Amygdala (tissue), 56 donors: ENCODE data around the gene PCCB.
"Not testable (repeated sequence)": the region's sequence is repeated elsewhere in the genome, so short reads cannot be mapped to it uniquely, and the experiment has no call there.

Experiments
- DNase-seq, 56 donors: peaks; one replicate each; lab custom pipeline; 2025; lab: John Stamatoyannopoulos, UW

PCCB gene

GRCh38 chr3:136311261-136311660 is 61.1 kb downstream of the PCCB start:
- no peak for DNase-seq

GRCh38 chr3:136311968-136312367 is 61.8 kb downstream of the PCCB start:
- DNase-seq = no peak

GRCh38 chr3:136326316-136326715 is 76.2 kb downstream of the PCCB start:
- no peak for DNase-seq

GRCh38 chr3:136327671-136328070 is 77.5 kb downstream of the PCCB start:
- no peak for DNase-seq

DNA sequence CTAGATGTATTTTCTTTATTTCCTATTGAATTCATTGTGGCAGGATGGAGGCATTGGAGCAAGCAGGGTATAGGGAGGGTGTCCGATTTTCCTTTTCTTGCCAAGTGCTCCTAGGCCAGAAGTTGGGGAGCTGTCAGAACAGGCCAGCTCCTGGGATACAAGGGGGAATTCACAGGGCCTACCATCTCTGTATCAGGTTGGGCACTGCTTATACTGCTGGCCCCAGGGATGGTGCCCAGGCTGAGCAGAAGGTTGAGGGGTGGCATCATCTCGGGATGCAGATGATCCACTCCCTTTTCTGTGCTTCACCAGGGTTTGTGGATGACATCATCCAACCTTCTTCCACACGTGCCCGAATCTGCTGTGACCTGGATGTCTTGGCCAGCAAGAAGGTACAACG is 79.5 kb downstream of the PCCB start:
- no peak for DNase-seq

DNA sequence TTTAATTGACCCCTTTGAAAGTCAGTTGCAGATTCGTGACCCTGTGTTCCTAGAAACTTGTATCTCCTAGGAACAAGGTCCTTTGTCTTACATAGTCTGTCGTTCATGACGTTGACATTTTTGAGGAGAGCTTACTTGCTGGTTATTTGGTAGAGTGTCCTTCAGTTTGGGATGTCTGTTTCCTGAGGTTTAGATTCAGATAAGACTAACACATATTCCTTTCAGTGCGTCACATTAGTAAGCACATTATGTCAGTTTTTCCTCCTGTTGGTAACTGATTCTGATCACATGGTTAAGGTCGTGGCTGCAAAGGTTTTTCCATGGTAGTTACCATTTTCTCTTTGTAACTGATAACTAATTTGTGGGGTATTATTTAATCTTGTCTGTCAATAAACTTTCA is 80.8 kb downstream of the PCCB start:
- DNase-seq = no peak

GRCh38 chr3:136332302-136332701 is 82.2 kb downstream of the PCCB start:
- DNase-seq = no peak

GRCh38 chr3:136332776-136333175 is 82.6 kb downstream of the PCCB start:
- no peak for DNase-seq

DNA sequence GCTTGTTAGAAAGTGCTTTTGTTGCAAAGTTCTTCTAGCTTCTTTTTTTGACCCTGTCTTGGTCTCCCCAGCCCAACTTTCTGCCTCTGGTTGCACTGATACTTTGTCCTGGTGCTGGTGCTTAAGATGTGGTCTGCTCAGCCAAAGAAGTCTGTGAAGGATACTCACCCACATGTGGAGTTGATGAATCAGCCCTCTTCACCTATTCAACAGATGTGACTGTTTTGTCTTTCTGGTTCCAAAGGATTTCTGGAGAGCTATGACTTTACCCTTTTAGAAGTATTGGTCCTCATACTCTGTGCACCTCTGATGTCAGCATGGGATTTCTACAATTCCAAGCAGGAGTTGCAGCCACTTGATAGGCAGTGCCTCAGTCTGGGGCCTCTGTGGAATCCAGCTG is 84.1 kb downstream of the PCCB start:
- DNase-seq = no peak

DNA sequence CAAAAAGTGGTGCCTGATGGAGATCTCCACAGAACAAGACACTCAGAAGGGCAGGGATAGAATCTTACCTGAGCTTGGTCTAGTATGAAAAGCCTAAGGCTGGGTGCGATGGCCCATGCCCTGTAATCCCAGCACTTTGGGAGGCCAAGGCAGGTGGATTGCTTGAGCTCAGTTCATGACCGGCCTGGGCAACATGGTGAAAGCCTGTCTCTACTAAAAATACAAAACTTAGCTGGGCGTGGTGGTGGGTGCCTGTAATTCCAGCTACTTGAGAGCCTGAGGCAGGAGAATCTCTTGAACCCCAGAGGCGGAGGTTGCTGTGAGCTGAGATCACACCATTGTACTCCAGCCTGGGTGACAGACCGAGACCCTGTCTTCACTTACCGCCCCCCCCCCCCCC is 84.6 kb downstream of the PCCB start:
- DNase-seq = not testable (repeated sequence)

DNA sequence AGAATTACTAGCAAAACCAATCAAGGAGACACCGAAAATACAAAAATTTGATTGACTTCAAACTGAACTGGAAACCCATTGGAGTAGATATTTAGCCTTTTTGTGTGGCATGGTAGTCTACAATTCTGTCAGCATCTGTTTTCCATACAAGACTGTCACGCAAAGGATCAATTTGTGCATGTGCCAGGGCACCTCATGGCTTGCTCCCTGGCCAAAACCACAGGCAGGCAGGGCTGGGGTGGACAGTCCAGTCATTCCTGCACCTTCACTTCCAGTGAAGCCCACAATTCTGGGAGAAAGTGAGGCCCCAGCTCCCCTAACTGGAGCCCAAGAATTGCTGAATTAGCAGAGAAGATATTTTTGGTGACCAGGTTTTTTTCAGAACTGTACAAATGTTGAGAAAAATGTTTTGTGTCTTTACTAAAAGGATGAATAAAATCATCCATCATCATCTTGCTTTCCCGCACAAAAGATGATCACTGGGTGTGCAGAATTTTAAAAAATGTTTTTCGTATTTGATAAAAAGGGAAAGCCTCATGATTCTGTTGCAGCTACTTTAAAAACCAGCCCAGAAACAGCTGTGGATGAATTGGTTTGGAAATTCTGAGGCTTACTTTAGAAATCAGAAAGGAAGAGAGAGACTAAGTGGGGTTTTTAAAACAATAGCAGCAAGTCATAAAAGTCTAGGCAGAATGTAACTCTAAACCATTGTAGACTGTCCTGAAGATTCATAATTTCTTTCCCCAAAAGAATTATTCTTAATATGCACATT is 86.4 kb downstream of the PCCB start:
- no peak for DNase-seq

- DNase-seq = no peak
Measured at GRCh38 chr3:136343446-136343845, 93.3 kb downstream of the PCCB start.

DNA sequence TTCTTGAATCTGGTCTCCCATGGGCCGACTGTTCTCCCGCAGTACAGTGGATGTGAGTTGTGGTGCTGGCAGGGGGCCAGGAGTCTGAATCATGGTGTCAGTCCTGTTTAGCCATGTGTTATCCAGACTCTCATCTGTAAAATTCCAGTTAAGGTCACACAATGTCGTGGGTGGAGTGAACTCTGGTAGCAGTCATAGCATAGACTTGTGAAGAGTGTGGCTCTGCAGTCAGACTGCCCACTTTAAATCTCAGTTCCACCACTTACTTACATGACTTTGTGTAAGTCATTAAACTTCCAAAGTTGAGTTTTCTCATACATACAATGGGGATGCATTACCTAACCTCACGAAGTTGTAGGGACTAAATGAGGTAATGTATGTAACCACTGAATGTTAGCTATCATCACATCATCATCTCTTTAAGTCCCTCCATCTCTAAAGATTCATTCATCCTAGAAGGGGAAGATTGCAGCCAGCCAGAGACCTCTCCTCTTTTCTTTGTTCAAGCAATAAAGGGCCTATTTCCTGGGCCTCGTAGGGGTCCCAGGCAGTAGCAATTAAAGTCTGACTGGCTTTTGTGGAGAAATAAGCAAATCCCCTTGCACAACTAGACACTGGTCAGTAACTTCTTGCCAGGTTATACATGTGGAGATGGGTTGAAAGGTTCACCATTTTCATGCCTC is 93.9 kb downstream of the PCCB start:
- DNase-seq = peak in 17 of 56 donors; percentile 2 to 52 (median 10)

DNA sequence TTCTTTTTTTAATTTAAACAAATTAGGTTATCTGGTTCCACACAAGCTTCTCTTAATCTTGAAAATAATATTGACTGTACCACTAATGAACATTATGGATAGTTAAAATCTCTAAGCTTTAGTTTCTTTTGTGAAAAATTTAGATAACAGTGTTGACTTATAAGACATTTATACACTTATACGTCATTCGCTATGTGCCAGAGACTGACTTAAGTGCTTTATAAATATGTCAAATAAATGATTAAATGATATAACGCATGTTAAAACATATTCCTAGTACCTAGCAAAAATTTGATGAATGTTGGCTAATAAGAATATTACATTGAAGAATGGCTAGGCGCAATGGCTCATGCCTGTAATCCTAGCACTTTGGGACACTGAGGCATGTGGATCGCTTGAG is 96.3 kb downstream of the PCCB start:
- no peak for DNase-seq

GRCh38 chr3:136350132-136350531 is 100.0 kb downstream of the PCCB start:
- no peak for DNase-seq

DNA sequence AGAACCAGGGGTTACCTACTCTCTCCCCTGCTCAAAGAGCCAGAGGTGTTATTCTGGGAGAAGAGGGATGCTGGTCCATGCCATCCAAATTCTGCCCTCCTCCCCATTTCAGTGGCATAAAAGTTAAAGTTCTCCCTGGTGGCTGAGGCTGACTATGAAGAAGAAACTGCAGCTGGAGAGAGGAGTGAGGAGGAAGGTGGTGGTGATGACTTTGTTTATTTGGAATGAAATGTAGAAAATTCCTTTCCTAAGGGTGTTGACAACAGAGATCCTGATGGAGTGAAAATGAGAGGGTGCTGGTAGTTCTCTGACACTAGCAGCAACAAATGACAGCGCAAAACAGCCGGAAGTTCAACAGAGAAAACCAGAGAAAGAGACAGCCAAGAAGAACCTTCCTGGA is 100.4 kb downstream of the PCCB start:
- DNase-seq = no peak

DNA sequence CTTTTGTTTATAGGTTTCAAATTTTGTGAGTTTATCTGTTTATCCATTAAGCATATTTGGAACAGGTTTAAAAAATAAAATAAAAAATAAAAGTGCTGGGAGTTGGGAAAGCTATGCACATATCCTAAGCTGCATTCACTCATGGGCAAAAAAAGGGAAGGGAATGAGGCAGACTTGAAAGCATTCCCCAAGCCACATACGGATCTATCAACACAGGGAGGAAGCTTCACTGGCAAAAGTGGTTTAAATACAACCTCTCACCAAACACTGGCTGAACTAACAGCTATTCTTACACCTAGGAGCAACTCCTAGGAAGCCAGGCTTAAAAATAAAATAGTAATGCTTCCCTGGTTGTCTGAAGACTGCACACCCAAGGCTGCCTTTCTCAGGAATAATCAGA is 101.2 kb downstream of the PCCB start:
- DNase-seq = no peak

DNA sequence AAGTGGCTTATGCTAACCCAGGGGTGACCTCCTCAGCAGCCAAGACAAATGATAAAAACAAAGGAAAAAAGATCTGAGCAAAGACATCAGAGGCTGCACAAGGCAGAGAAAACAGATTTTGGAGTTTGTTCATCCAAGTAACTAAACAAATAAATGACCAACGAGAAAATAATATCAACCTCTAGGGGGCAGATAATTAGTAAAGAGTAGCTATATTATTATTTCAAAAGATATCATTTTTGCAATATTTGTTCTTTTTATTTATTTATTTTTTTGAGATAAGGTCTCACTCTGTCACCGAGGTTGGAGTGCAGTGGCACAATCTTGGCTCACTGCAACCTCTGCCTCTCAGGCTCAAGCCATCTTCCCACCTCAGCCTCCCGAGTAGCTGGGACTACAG is 101.8 kb downstream of the PCCB start:
- no peak for DNase-seq

GRCh38 chr3:136353461-136353860 is 103.3 kb downstream of the PCCB start:
- DNase-seq = no peak

GRCh38 chr3:136366289-136366688 is 116.1 kb downstream of the PCCB start:
- DNase-seq = no peak

GRCh38 chr3:136375800-136376199 is 125.7 kb downstream of the PCCB start:
- not testable (repeated sequence) for DNase-seq

GRCh38 chr3:136377508-136377907 is 127.4 kb downstream of the PCCB start:
- no peak for DNase-seq
